Measurements from ENCODE around the gene MKRN3.
A peak's percentile ranks its signal among the peaks of the same experiment; 100 is the strongest.

The MKRN3 gene

GRCh38 chr15:23565395-23566070 lies at the start of gene MKRN3:
TSS of gene MKRN3 (plus strand) at chr15:23565674. CDS start at chr15:23565783, 109 bp downstream.
- DNase-seq: peak; percentile 30 to 37

- no peak for DNase-seq
These were observed 48.6 kb upstream of the MKRN3 start for GRCh38 chr15:23516866-23517265.

DNA sequence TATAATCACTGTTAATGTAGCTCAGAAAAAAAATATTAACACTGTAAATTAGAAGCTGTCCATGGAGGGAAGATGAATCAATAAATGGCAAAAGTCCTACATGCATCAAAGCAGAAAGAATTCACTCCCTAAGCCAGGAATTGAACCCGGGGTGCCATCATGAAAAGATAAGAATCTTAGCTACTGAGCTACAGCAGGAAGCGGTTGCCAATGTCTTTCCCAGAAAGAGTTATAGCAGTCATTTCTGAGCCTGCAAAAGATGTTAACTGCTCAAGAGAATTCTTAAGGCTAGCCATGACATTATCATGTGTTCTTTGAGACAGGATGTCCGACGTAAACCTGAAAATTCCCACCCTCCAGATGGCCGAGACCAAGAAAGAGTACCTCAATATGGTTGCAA lies 47.4 kb upstream of the MKRN3 start:
- no peak for DNase-seq

GRCh38 chr15:23524816-23525215 lies 40.7 kb upstream of the MKRN3 start:
- DNase-seq: no peak

- DNase-seq: no peak
These were observed 35.6 kb upstream of the MKRN3 start for GRCh38 chr15:23529891-23530290.

- no peak for DNase-seq
These were observed 33.5 kb upstream of the MKRN3 start for GRCh38 chr15:23532024-23532423.

DNA sequence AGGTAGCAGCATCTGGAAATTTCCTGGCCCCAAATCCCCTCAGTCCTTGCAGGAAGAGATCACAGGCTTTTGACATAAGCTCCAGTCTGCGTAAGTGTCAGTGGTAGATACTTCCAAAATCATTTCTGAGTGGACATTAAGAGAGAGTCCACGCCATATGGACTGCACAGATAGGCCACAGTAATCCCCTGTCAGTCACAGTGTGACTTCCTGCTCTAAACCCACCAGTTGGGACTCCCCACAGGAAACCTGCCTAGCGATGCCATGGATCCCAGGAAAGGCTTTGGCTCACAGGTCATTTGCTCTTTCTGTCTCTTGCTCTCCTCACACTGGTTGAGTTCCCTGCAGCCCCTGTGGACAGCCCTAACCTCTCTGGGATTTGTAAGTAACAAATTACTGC lies 28.8 kb upstream of the MKRN3 start:
- no peak for DNase-seq

- no peak for DNase-seq
These were observed 26.8 kb upstream of the MKRN3 start for GRCh38 chr15:23538648-23539047.

DNA sequence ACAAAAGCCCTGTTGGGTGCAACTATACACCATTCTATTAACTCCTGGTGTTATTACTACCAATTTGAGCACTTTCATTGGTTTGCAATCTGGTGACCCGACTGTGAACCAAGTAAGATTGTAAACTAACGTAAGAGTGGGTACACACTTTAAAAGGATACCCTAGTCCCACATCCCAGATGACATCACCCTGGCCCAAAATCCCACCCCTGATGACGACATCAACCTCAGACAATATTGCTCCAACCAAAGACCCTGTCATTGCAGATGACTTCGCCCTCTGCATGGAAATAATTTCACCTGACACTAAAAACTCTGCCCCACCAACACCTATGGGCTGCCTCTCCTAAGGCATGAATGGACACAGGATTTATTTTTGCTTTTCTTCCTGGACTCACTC lies 25.6 kb upstream of the MKRN3 start:
- DNase-seq: no peak

- no peak for DNase-seq
These were observed 19.3 kb upstream of the MKRN3 start for GRCh38 chr15:23546158-23546557.

GRCh38 chr15:23548071-23548470 lies 17.4 kb upstream of the MKRN3 start:
- no peak for DNase-seq

- no peak for DNase-seq
These were observed 3.6 kb upstream of the MKRN3 start for GRCh38 chr15:23561914-23562313.

DNA sequence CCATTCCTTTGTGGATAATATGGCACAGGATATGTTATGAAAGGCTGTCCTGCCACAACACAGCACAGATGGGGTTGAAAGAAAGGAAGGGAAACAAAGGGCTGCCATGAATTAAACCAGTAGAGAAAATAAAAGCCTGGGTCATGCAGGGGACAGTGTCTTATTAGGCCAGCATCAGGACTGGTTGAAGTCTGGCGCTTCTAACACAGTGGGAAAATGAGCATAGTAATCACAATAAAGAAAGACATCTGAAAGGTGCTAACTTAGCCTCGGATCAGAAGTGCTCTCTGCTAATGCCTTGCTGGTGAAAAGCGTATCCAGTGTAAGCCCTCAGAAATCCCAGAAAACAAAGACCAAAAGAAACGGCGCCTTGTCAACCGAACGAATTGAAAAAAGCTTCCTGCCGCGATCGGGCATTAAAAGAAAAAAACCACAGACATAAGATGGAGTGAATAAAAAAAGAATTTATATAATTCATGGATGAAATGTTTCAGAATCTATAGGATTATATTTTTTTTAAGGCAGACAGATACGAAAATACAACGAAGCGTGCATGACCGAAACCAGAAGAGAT lies 566 bp upstream of the MKRN3 start:
- DNase-seq: no peak

DNA sequence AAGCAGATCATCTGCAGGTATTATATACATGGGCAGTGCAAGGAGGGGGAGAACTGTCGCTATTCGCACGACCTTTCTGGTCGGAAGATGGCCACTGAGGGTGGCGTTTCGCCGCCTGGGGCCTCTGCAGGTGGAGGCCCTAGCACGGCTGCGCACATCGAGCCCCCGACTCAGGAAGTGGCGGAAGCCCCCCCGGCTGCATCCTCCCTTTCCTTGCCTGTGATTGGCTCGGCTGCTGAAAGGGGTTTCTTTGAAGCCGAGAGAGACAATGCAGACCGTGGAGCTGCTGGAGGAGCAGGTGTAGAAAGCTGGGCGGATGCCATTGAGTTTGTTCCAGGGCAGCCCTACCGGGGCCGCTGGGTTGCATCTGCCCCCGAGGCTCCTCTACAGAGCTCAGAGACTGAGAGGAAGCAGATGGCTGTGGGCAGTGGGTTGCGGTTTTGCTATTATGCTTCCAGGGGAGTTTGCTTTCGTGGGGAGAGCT lies 639 bp downstream of the MKRN3 start:
- DNase-seq: peak; percentile 16 to 19

- DNase-seq: no peak
These were observed 1.2 kb downstream of the MKRN3 start for GRCh38 chr15:23566651-23567050.

GRCh38 chr15:23567921-23568320 lies 2.4 kb downstream of the MKRN3 start:
- no peak for DNase-seq

GRCh38 chr15:23569151-23569925 lies 3.9 kb downstream of the MKRN3 start:
- no peak for DNase-seq

GRCh38 chr15:23570486-23570885 lies 5.0 kb downstream of the MKRN3 start:
- DNase-seq: no peak

GRCh38 chr15:23572844-23573243 lies 7.4 kb downstream of the MKRN3 start:
- DNase-seq: no peak

DNA sequence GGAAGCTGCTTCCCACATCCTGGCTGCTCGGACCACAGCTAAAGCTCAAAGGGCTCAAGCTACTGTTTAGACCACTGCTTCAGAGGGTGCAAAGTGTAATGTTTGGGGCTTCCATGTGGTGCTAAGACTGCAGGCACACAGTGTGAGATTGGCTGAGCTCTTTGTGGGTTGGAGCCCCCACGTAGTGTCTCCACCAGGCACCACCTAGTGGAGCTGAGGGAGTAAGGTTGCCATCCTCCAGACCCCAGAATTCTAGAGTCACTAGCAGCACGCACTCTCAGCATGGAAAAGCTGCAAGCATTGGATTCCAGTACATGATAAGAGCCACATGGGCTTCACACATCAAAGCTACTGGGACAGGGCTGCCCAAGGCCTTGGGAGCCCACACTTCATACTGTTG lies 9.3 kb downstream of the MKRN3 start:
- DNase-seq: no peak

DNA sequence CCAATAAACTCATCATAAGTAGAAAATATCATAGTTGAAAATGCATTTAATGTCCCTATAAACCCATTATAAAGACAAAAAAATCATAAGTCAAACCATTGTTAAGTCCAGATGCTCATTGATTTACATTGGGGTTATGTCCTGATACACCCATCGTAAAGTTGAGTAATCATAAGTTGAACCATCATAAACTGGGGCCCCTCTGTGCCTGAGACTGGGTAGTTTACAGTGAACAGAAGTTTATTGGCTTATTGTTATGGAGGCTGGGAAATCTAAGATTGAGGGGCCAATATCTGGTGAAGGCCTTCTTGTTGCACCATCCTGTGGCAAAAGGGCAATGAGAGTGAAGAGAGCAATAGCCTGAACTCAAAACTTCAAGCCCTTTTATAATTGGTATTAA lies 10.6 kb downstream of the MKRN3 start:
- DNase-seq: no peak

DNA sequence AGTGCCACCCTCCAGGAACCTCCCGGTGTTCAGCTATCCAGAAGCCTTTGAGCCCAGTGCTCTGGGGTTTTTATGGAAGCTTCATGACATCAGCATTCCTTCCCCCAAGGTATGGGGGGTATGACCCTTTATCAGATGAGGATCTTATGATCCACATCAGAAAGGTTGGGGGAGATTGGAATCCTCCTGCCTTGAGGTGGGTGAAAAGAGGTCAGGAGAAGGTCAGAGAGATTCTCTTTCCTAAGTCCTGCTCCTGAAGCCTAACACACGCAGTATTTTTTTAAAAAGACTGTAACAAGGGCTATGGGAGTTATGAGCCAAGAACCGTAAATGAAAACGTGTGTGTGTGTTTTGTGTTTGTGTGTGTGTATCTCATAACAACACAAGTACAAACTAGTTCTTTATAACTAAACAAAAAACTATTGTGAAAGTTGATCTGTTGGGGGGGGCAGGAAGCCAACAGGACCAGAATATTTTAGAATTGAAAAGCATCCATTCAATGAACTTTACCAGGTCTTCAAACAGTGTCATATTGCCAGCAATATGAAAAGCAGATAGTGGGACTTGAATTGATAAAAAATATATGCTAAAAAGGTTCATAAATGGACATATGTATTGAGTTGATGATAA lies 13.2 kb downstream of the MKRN3 start:
- DNase-seq: no peak

- DNase-seq: no peak
These were observed 22.8 kb downstream of the MKRN3 start for GRCh38 chr15:23588268-23588667.

- DNase-seq: no peak
These were observed 23.5 kb downstream of the MKRN3 start for GRCh38 chr15:23589012-23589411.
